Measurements from ENCODE around the gene OBI1.

DNA sequence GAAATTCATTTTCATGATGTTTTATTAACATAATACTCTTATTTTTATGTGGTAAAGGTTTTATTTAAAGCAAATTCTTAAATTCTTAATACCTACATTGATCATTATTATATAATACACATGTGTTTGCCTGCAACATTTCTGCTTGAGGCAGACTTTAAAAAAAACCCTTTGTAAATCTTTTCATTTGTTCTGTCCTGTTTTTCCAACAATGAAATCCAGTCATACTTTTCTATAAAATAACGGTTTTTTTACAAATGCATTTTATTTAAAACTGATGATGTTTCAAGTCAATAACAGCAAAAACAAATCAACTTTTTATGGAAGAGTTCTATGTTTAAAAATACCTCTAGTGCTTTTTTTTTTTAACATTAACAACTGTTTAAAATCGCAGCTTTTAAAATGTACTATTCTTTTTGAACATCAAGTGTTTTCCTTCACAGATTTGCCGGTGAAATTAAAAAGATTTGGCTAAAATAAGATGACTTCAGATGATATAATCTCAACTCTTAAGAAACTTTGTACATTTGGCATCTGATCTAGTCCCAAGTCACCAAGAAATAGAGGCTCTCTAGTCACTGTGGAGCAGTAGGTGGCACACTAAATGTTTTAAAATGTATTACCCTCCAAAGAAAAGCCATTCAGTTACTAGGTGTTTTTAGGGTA lies 60.7 kb downstream of the OBI1 start:
- TF ChIP-seq, protein P1, sequence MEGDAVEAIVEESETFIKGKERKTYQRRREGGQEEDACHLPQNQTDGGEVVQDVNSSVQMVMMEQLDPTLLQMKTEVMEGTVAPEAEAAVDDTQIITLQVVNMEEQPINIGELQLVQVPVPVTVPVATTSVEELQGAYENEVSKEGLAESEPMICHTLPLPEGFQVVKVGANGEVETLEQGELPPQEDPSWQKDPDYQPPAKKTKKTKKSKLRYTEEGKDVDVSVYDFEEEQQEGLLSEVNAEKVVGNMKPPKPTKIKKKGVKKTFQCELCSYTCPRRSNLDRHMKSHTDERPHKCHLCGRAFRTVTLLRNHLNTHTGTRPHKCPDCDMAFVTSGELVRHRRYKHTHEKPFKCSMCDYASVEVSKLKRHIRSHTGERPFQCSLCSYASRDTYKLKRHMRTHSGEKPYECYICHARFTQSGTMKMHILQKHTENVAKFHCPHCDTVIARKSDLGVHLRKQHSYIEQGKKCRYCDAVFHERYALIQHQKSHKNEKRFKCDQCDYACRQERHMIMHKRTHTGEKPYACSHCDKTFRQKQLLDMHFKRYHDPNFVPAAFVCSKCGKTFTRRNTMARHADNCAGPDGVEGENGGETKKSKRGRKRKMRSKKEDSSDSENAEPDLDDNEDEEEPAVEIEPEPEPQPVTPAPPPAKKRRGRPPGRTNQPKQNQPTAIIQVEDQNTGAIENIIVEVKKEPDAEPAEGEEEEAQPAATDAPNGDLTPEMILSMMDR (IDR thresholded peaks at IDR 0.05): no peak
- TF ChIP-seq POLR2A (IDR thresholded peaks at IDR 0.05) (no peak), POLR2AphosphoS5 (IDR thresholded peaks at IDR 0.05; ENCODE audit: insufficient read depth in 1 of 2, low read depth in 1 of 2) (no peak)
